H9 (cell line): ENCODE measurements around the gene GRIP2. TPM values are rescaled to one million over a fixed set of nuclear protein-coding genes. Genes with fewer than 3 reads are reported as not detected.

Experiments
- DNase-seq: peaks from one replicate; pipeline ENCODE4 v3.0.0-alpha.2; 2017
- H2AFZ ChIP-seq: one replicate; pipeline ENCODE4 v1.6.1; 2013; ENCODE audit warnings: mild to moderate bottlenecking, low read length, control low read depth, moderate library complexity
- H2AK5ac ChIP-seq: 2 replicates; pipeline ENCODE4 v1.6.1; 2013; ENCODE audit warnings: low read length, control low read depth, mixed read lengths; ENCODE audit not compliant: insufficient read length
- H2BK120ac ChIP-seq: one replicate; pipeline ENCODE4 v1.6.1; 2013; ENCODE audit warnings: low read depth, mild to moderate bottlenecking, low read length, control low read depth, inconsistent platforms; ENCODE audit not compliant: poor library complexity, severe bottlenecking
- H2BK12ac ChIP-seq: 2 replicates; pipeline ENCODE4 v1.6.1; 2013; ENCODE audit warnings: low read length, control low read depth, mixed read lengths, low read depth; ENCODE audit not compliant: insufficient read length
- H2BK15ac ChIP-seq: 2 replicates; pipeline ENCODE4 v1.6.1; 2013; ENCODE audit warnings: low read depth, low read length, control low read depth
- H2BK20ac ChIP-seq: one replicate; pipeline ENCODE4 v1.6.1; 2013; ENCODE audit warnings: low read depth, mild to moderate bottlenecking, low read length, control low read depth, inconsistent platforms; ENCODE audit not compliant: poor library complexity, severe bottlenecking
- H2BK5ac ChIP-seq: 2 replicates; pipeline ENCODE4 v1.6.1; 2013; ENCODE audit warnings: low read length, control low read depth, mixed read lengths; ENCODE audit not compliant: insufficient read length
- H3K14ac ChIP-seq: 2 replicates; pipeline ENCODE4 v1.6.1; 2013; ENCODE audit warnings: low read length, control low read depth; ENCODE audit not compliant: insufficient read depth
- H3K18ac ChIP-seq: 2 replicates; pipeline ENCODE4 v1.6.1; 2013; ENCODE audit warnings: low read depth, mild to moderate bottlenecking, mixed read lengths, low read length, control low read depth; ENCODE audit not compliant: insufficient read length
- H3K23ac ChIP-seq: 2 replicates; pipeline ENCODE4 v1.6.1; 2013; ENCODE audit warnings: low read length, control low read depth, mixed read lengths, low read depth; ENCODE audit not compliant: insufficient read length
- H3K23me2 ChIP-seq: 2 replicates; pipeline ENCODE4 v1.6.1; 2013; ENCODE audit warnings: low read depth, mild to moderate bottlenecking, mixed read lengths, low read length, control low read depth; ENCODE audit not compliant: insufficient read length, poor library complexity, severe bottlenecking
- H3K27ac ChIP-seq: 2 replicates; pipeline ENCODE4 v1.5.1; 2013; ENCODE audit warnings: low read length, control low read depth, mixed read lengths, low read depth; ENCODE audit not compliant: insufficient read length
- H3K27me3 ChIP-seq: 2 replicates; pipeline ENCODE4 v1.6.1; 2013; ENCODE audit warnings: low read length, control low read depth, inconsistent platforms; ENCODE audit not compliant: insufficient read depth
- H3K4ac ChIP-seq: 2 replicates; pipeline ENCODE4 v1.6.1; 2013; ENCODE audit warnings: low read depth, mild to moderate bottlenecking, control low read depth, inconsistent platforms, low read length, moderate library complexity
- H3K4me1 ChIP-seq: 2 replicates; pipeline ENCODE4 v1.6.1; 2013; ENCODE audit warnings: low read length, control low read depth, inconsistent platforms; ENCODE audit not compliant: insufficient read depth
- H3K4me2 ChIP-seq: 2 replicates; pipeline ENCODE4 v1.6.1; 2013; ENCODE audit warnings: low read length, control low read depth, mixed read lengths; ENCODE audit not compliant: insufficient read length, insufficient read depth
- H3K56ac ChIP-seq: 2 replicates; pipeline ENCODE4 v1.6.1; 2013; ENCODE audit warnings: low read depth, mild to moderate bottlenecking, mixed read lengths, low read length, control low read depth; ENCODE audit not compliant: insufficient read length
- H3K79me1 ChIP-seq: 2 replicates; pipeline ENCODE4 v1.6.1; 2013; ENCODE audit warnings: low read depth, mild to moderate bottlenecking, moderate library complexity, low read length, control low read depth, inconsistent platforms; ENCODE audit not compliant: insufficient read depth, poor library complexity, severe bottlenecking
- H3K79me2 ChIP-seq: 2 replicates; pipeline ENCODE4 v1.6.1; 2013; ENCODE audit warnings: low read length, control low read depth, inconsistent platforms; ENCODE audit not compliant: insufficient read depth
- H3K9ac ChIP-seq: 2 replicates; pipeline ENCODE4 v1.6.1; 2013; ENCODE audit warnings: low read length, control low read depth, mixed read lengths; ENCODE audit not compliant: insufficient read length; ENCODE audit errors: extremely low read depth
- H3K9me3 ChIP-seq: one replicate; pipeline ENCODE4 v1.6.1; 2013; ENCODE audit warnings: low read depth, low read length, inconsistent platforms; ENCODE audit not compliant: control insufficient read depth
- H3T11ph ChIP-seq: one replicate; pipeline ENCODE4 v1.6.1; 2013; ENCODE audit warnings: mild to moderate bottlenecking, low read length, control low read depth, inconsistent platforms
- H4K20me1 ChIP-seq: one replicate; pipeline ENCODE4 v1.6.1; 2013; ENCODE audit not compliant: control insufficient read depth, insufficient read length, insufficient read depth
- H4K5ac ChIP-seq: 2 replicates; pipeline ENCODE4 v1.6.1; 2013; ENCODE audit warnings: low read depth, mild to moderate bottlenecking, mixed read lengths, low read length, control low read depth; ENCODE audit not compliant: insufficient read length
- H4K8ac ChIP-seq: replicated peaks from 2 replicates; pipeline ENCODE4 v1.6.1; 2013; ENCODE audit warnings: low read length, control low read depth, mixed read lengths, low read depth; ENCODE audit not compliant: insufficient read length
- H4K91ac ChIP-seq: 2 replicates; pipeline ENCODE4 v1.6.1; 2013; ENCODE audit warnings: low read depth, mild to moderate bottlenecking, moderate library complexity, mixed read lengths, low read length, control low read depth; ENCODE audit not compliant: insufficient read length
- H3K27ac Mint-ChIP-seq, 3 experiments: 2 replicates in 2 of 3; 3 replicates in 1 of 3; pipeline ENCODE4 v1.8.0; 2020 to 2021; ENCODE audit warnings: mixed read lengths in 3 of 3, mild to moderate bottlenecking in 1 of 3, moderate library complexity in 1 of 3
- H3K27me3 Mint-ChIP-seq: 2 replicates; pipeline ENCODE4 v1.8.0; 2021; ENCODE audit warnings: low read depth, mild to moderate bottlenecking, moderate library complexity, mixed read lengths
- H3K36me3 Mint-ChIP-seq, 3 experiments: 2 replicates in 2 of 3; 3 replicates in 1 of 3; pipeline ENCODE4 v1.8.0; 2020 to 2021; ENCODE audit warnings: low read depth in 3 of 3, mixed read lengths in 3 of 3; ENCODE audit not compliant: insufficient read depth in 1 of 3
- H3K4me1 Mint-ChIP-seq, 2 experiments: 2 replicates each; pipeline ENCODE4 v1.8.0; 2020; ENCODE audit warnings: mixed read lengths in 2 of 2
- H3K4me3 Mint-ChIP-seq, 2 experiments: 2 replicates in 1 of 2; 3 replicates in 1 of 2; pipeline ENCODE4 v1.8.0; 2020 to 2021; ENCODE audit warnings: mild to moderate bottlenecking in 2 of 2, mixed read lengths in 2 of 2, moderate library complexity in 1 of 2
- H3K9me3 Mint-ChIP-seq, 2 experiments: 2 replicates in 1 of 2; 3 replicates in 1 of 2; pipeline ENCODE4 v1.8.0; 2020; ENCODE audit warnings: mild to moderate bottlenecking in 2 of 2, mixed read lengths in 2 of 2, moderate library complexity in 1 of 2
- CTCF ChIP-seq: fragments of 200-600 bp; sonication (generic); conservative IDR thresholded peaks from 3 replicates; pipeline ENCODE4 v1.8.0; 2021; ENCODE audit warnings: antibody characterized with exemption, mild to moderate bottlenecking
- WGBS: extraction: QIAGEN DNeasy Blood & Tissue Kit; methylation state at CpG from one replicate; pipeline ENCODE4 v1.1.7; 2013; ENCODE audit warnings: missing lambda C conversion rate, low lambda C conversion rate, mixed read lengths; ENCODE audit not compliant: insufficient read length; ENCODE audit errors: extremely low coverage; 5-methylcytosine and 5-hydroxymethylcytosine counted together
- total RNA-seq: library from RNA; stranded (reverse); gene quantifications from 2 replicates; pipeline ENCODE4 v1.2.1, GENCODE V29; 2021

Gene GRIP2
- total RNA-seq, 1 experiment from 2014 or later: 3.1 TPM

DNA sequence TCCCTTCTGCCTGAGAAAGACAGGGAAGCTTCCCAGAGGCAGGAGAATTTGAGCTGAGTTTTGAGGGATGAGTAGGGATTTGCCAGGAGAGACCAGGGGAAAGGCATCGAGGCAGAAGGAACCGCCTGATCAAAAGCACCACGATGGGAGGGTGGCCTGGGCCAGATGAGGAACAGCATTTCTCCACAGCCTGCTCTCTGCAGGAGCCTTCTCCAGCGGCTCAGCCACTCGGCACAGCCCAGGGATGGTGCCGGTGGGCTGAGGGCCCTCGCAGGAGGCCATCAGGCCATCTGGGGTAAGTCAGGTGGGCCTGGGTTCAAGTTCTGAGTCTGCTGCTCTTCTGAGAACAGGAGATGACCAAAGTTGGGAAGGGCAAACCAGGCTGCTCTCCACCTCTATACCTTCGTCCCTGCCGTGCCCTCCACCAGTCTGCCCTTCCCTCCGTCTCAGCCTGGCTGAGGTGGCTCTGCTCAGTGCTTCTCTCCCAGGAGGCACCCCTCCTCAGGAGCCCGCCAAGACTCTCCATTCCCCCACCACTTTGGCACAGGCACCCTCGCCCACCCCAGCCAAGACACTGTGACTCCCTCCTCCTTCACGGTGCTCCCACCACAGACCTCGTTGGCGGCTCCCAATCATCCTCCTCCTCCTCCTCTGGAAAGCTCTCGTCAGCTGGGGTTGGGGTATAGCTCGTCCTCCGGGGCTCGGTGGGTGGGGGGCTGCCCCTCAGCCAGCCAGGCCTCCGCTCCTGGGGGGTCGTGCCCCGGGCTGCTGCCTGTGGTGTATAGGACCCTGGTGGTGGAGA is 34.9 kb downstream of the GRIP2 start:
- Histone ChIP-seq H3K27ac (no peak overlapping the region), H3K4ac (no peak overlapping the region), H3K79me1 (no peaks in the 10 kb centered on the region), H2BK15ac (no peak overlapping the region), H4K8ac (no peak overlapping the region), H3K23ac (no peak overlapping the region), H3K18ac (no peak overlapping the region), H3K9me3 (no peaks in the 10 kb centered on the region), H2AK5ac (no peak overlapping the region), H3K14ac (no peak overlapping the region), H2BK5ac (no peak overlapping the region), H4K5ac (no peak overlapping the region), H3K27me3 (no peaks in the 10 kb centered on the region; the same call in 1 of the 2 replicates), H4K20me1 (no peaks in the 10 kb centered on the region), H2AFZ (no peak overlapping the region), H2BK120ac (no peak overlapping the region), H3K79me2 (no peaks in the 10 kb centered on the region), H3K4me2 (no peak overlapping the region), H3T11ph (no peak overlapping the region), H3K9ac (no peak overlapping the region), H2BK20ac (no peak overlapping the region), H3K23me2 (no peaks in the 10 kb centered on the region), H3K56ac (no peak overlapping the region), H3K4me1 (no peaks in the 10 kb centered on the region), H4K91ac (no peak overlapping the region), H2BK12ac (no peak overlapping the region)
- DNase-seq: no peak
- TF ChIP-seq CTCF: no peak
- no CpG with 5 or more reads among the region's 22 CpGs for WGBS
- H3K9me3 Mint-ChIP-seq: peaks cover 12 to 18% of the 10 kb centered on the region in 2 experiments
- H3K36me3 Mint-ChIP-seq: peaks cover 6 to 8% (median 8%) of the 10 kb centered on the region in 3 experiments; a peak in 6 of 7 replicates
- H3K27ac Mint-ChIP-seq: no peak overlapping the region; a peak in 1 of 7 replicates
- no peak overlapping the region for H3K4me3 Mint-ChIP-seq
- peaks cover 4 to 5% of the 10 kb centered on the region in 2 experiments; a peak in 3 of 4 replicates for H3K4me1 Mint-ChIP-seq
- H3K27me3 Mint-ChIP-seq: peaks cover 17% of the 10 kb centered on the region
